Breast epithelium (tissue), 4 donors: ENCODE data around the gene HSPB8. TPM values are rescaled to one million over a fixed set of nuclear protein-coding genes. Genes with fewer than 3 reads are reported as not detected.

Source experiments
- DNase-seq, 2 donors: peaks; one replicate each; pipeline ENCODE4 v3.0.0-alpha.2; 2019; ENCODE audit warnings: low spot score in 2 of 2
- H3K27ac ChIP-seq, 2 donors: fragments of 200-600 bp; sonication (generic) in 1 of 2; one replicate each; pipeline ENCODE4 v1.5.1; 2016 to 2019; ENCODE audit warnings: mild to moderate bottlenecking in 1 of 2
- H3K27me3 ChIP-seq, 2 donors: fragments of 200-600 bp; sonication (generic) in 1 of 2; one replicate each; pipeline versions ENCODE4 v1.5.1 to v1.6.0; 2017 to 2019; ENCODE audit warnings: control low read depth in 1 of 2, mild to moderate bottlenecking in 1 of 2
- H3K36me3 ChIP-seq: fragments of 200-600 bp; one replicate; pipeline ENCODE4 v1.5.1; 2019
- H3K4me1 ChIP-seq, 2 donors: fragments of 200-600 bp; sonication (generic); one replicate each; pipeline ENCODE4 v1.5.1; 2016 to 2019; ENCODE audit warnings: control low read depth in 1 of 2
- H3K4me3 ChIP-seq, 3 donors: fragments of 200-600 bp; sonication (generic); 1 replicate in 2 of 3; 2 replicates in 1 of 3; pipeline ENCODE4 v1.5.1; 2016 to 2019; ENCODE audit warnings: mild to moderate bottlenecking in 3 of 3, moderate library complexity in 2 of 3
- H3K9me3 ChIP-seq, 2 donors: fragments of 200-600 bp; sonication (generic) in 1 of 2; one replicate each; pipeline ENCODE4 v1.5.1; 2016 to 2019; ENCODE audit warnings: control low read depth in 1 of 2
- CTCF ChIP-seq, 3 donors: fragments of 450-650 bp; IDR thresholded peaks; one replicate each; pipeline ENCODE4 v1.5.1; 2016 to 2017; ENCODE audit warnings: antibody characterized with exemption in 3 of 3, mild to moderate bottlenecking in 3 of 3, moderate library complexity in 3 of 3
- POLR2A ChIP-seq: fragments of 450-650 bp; IDR thresholded peaks from one replicate; pipeline ENCODE4 v1.6.1; 2016; ENCODE audit warnings: antibody characterized with exemption, mild to moderate bottlenecking, moderate library complexity
- POLR2AphosphoS5 ChIP-seq, 3 donors: sonication (generic); formaldehyde crosslinking; IDR thresholded peaks; one replicate each; pipeline ENCODE4 v1.6.1; 2017; ENCODE audit warnings: antibody characterized with exemption in 3 of 3
- intact Hi-C: fragments of 100-400 bp; cut with DNase I; formaldehyde crosslinking; loops from one replicate; pipeline ENCODE4 v1.15.1; 2023; ENCODE audit warnings: low total_unique reads
- total RNA-seq, 3 donors: library from RNA; depleted of rRNA; stranded (reverse); fragments of >200 nt; gene quantifications; one replicate each; pipeline ENCODE4 v1.1.0, GENCODE V29; 2016

Gene HSPB8
- 10 to 100 TPM; 19.3 to 44.5 (median 32.8) TPM for total RNA-seq

GRCh38 chr12:119178544-119179334 is at the start of gene HSPB8:
Gene HSPB8 (plus strand): TSS chr12:119178931. CDS start chr12:119179313, 382 bp downstream.
- H3K4me3 ChIP-seq: peak within 1 kb of the TSS; percentile 40 to 68 (median 60)
- peaks cover 4 to 8% of the 10 kb centered on the region in 2 donors for H3K4me1 ChIP-seq
- no peak for TF ChIP-seq CTCF (IDR thresholded peaks at IDR 0.05)
- peak; percentile 40 for TF ChIP-seq POLR2A
- TF ChIP-seq POLR2AphosphoS5 (IDR thresholded peaks at IDR 0.05): peak in 2 of 3 donors; percentile 54 to 62
- intact Hi-C loops: no loop called here
- DNase-seq: peak; percentile 75 to 78
- H3K27ac ChIP-seq: peak within 1 kb of the TSS; percentile 58 to 89
- no peaks in the 10 kb centered on the region for H3K27me3 ChIP-seq
- no peaks in the 10 kb centered on the region for H3K36me3 ChIP-seq
- no peaks in the 10 kb centered on the region for H3K9me3 ChIP-seq

- Histone ChIP-seq H3K27me3 (no peaks in the 10 kb centered on the region), H3K9me3 (peaks cover 0 to 33% of the 10 kb centered on the region in 2 donors), H3K27ac (no peak overlapping the region), H3K4me1 (no peaks in the 10 kb centered on the region), H3K36me3 (no peaks in the 10 kb centered on the region), H3K4me3 (no peak overlapping the region)
- TF ChIP-seq POLR2A: no peak
- no peak for TF ChIP-seq CTCF (IDR thresholded peaks at IDR 0.05)
- no peak for DNase-seq
- intact Hi-C loops: no loop called here
Measured at GRCh38 chr12:119129827-119130434, 48.8 kb upstream of the HSPB8 start.

GRCh38 chr12:119130523-119130922 is 48.2 kb upstream of the HSPB8 start:
- H3K36me3 ChIP-seq: no peaks in the 10 kb centered on the region
- intact Hi-C loops: no loop called here

GRCh38 chr12:119134284-119135072 is 44.3 kb upstream of the HSPB8 start:
- Histone ChIP-seq H3K4me3 (no peak overlapping the region), H3K27me3 (no peaks in the 10 kb centered on the region), H3K9me3 (peaks cover 0 to 33% of the 10 kb centered on the region in 2 donors), H3K36me3 (no peaks in the 10 kb centered on the region), H3K4me1 (no peaks in the 10 kb centered on the region), H3K27ac (no peak overlapping the region)
- intact Hi-C loops: no loop called here
- no peak for TF ChIP-seq CTCF (IDR thresholded peaks at IDR 0.05)
- TF ChIP-seq POLR2A: no peak
- TF ChIP-seq POLR2AphosphoS5 (IDR thresholded peaks at IDR 0.05): no peak
- DNase-seq: no peak

More at GRCh38 chr12:119130523-119130922, 48.2 kb upstream of the HSPB8 start:
- peaks cover 0 to 33% of the 10 kb centered on the region in 2 donors for H3K9me3 ChIP-seq
- H3K4me3 ChIP-seq: no peak overlapping the region
- H3K4me1 ChIP-seq: no peaks in the 10 kb centered on the region
- no peaks in the 10 kb centered on the region for H3K27me3 ChIP-seq
- H3K27ac ChIP-seq: no peak overlapping the region
- DNase-seq: no peak
- no peak for TF ChIP-seq POLR2AphosphoS5 (IDR thresholded peaks at IDR 0.05)
- no peak for TF ChIP-seq POLR2A
- TF ChIP-seq CTCF (IDR thresholded peaks at IDR 0.05): no peak
